Measurements from ENCODE around the gene PADI2. TPM values are rescaled to one million over a fixed set of nuclear protein-coding genes. Genes with fewer than 3 reads are reported as not detected.

Gene PADI2
- total and polyA plus RNA-seq, 2 donors (not counting 3 experiments of a cell fraction or from before 2014, with no cell fraction given) = not detected

DNA sequence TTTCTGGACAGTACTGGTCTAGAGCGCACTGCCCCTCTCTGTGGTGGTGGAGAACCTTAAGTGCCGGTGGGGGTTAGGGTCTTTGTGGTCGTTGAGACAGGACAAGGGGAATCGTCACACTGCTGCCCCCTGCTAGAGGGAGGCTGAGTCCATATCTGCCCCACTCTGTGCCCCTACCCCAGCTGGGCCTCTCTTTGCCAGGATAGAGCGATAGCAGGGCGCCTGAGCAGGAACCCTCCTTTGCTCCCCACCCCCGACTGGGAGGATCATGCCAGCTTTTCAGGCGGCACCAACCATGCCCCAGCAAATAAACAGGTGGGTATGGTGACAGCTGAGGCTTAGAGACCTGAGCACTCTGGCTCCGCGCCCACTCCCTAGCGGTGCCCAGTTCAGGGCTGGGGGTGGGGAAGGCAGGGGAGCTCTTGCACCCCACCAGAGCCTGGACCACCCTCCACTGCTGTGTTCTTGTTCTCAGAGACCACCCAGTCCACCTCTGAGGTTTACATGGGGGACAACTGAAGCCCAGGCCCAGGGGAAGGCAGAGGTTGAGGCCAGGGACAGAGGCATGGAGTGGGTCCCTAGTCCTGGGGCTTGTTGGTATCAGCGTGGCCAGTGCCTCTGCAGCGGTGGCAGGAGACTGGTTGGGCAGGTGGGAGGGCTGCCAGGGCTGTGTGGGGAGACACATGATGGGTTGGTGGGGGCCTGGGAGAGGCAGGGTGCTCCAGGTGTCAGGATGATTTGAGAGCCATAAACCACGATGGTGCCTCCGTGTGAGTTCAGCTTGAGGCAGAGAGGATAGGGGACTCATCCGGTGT, 1.6 kb downstream of the PADI2 start:
- TF ChIP-seq POLR2A (IDR thresholded peaks at IDR 0.05; ENCODE audit: low read depth, low read length) (no peak), CTCF (IDR thresholded peaks at IDR 0.05; ENCODE audit: extremely low read depth in 1 of 2, insufficient read depth in 1 of 2, low read depth in 1 of 2, low read length in 2 of 2) (no peak), POLR2AphosphoS5 (IDR thresholded peaks at IDR 0.05; ENCODE audit: insufficient read depth, low read depth, low read length) (no peak), JUN (IDR thresholded peaks at IDR 0.05; ENCODE audit: borderline replicate concordance, insufficient read depth, insufficient read length, low read depth) (no peak), MYC (IDR thresholded peaks at IDR 0.05; ENCODE audit: low read depth, low read length) (no peak), GATA2 (IDR thresholded peaks at IDR 0.05; ENCODE audit: insufficient read depth, insufficient read length, low read depth, low read length) (no peak)
- peaks cover 20 to 22% of the 10 kb centered on the region in 2 experiments for H3K27me3 ChIP-seq (ENCODE audit: control insufficient read depth in 2 of 2, insufficient read depth in 2 of 2, low read length in 2 of 2)
- no peak overlapping the region for H3K27ac ChIP-seq (ENCODE audit: insufficient read depth, low read depth, low read length)
- no peaks in the 10 kb centered on the region for H4K20me1 ChIP-seq (replicated peaks; ENCODE audit: control insufficient read depth, extremely low read depth, insufficient read depth, low read length)
- CTCF ChIA-PET = interaction anchor here (0.8 kb wide), 1 partner anchor 52 kb away, joined by 3 read pairs; no protein-coding TSS in a partner anchor
- H3K9me1 ChIP-seq (replicated peaks; ENCODE audit: control insufficient read depth, extremely low read depth, insufficient read depth, low read length) = no peaks in the 10 kb centered on the region
- H3K4me2 ChIP-seq (ENCODE audit: insufficient read depth, low read length) = no peak overlapping the region
- BruUV-seq (replicated peaks) = no TSS peak
- H2AFZ ChIP-seq (ENCODE audit: low read depth, low read length) = no peak overlapping the region
- no peak for FAIRE-seq
- H3K4me1 ChIP-seq (ENCODE audit: control insufficient read depth, extremely low read depth, insufficient read depth, low read length) = peaks cover 10% of the 10 kb centered on the region
- H3K4me3 ChIP-seq (replicated peaks in 1 of 3; ENCODE audit: insufficient read depth in 1 of 3, low read depth in 1 of 3, low read length in 3 of 3) = no peak overlapping the region
- intact Hi-C loops (cut with micrococcal nuclease) (no loop called here), dilution Hi-C loops (cut with MboI; ENCODE audit: extremely low pct_ligation_motif_present, low sequenced_read_pairs) (no loop called here)
- H3K36me3 ChIP-seq (ENCODE audit: control insufficient read depth in 2 of 2, extremely low read depth in 1 of 2, insufficient read depth in 2 of 2, low read length in 2 of 2) = no peaks in the 10 kb centered on the region
- POLR2A ChIA-PET = interaction anchor here (0.6 kb wide), 1 partner anchor 13 kb away, joined by 6 read pairs; no protein-coding TSS in a partner anchor
- no peak for DNase-seq (ENCODE audit: low read depth, low spot score)
- no peaks in the 10 kb centered on the region for H3K9me3 ChIP-seq (replicated peaks; ENCODE audit: control insufficient read depth, insufficient read depth, low read length)
- H3K79me2 ChIP-seq (ENCODE audit: control insufficient read depth, insufficient read depth, low read length) = no peaks in the 10 kb centered on the region
- no peak overlapping the region for H3K9ac ChIP-seq (replicated peaks; ENCODE audit: extremely low read depth, insufficient read depth, low read length)
